ENCODE results near the gene TTC28.
"Not testable (repeated sequence)": the region's sequence is repeated elsewhere in the genome, so short reads cannot be mapped to it uniquely, and the experiment has no call there.

TTC28 gene

DNA sequence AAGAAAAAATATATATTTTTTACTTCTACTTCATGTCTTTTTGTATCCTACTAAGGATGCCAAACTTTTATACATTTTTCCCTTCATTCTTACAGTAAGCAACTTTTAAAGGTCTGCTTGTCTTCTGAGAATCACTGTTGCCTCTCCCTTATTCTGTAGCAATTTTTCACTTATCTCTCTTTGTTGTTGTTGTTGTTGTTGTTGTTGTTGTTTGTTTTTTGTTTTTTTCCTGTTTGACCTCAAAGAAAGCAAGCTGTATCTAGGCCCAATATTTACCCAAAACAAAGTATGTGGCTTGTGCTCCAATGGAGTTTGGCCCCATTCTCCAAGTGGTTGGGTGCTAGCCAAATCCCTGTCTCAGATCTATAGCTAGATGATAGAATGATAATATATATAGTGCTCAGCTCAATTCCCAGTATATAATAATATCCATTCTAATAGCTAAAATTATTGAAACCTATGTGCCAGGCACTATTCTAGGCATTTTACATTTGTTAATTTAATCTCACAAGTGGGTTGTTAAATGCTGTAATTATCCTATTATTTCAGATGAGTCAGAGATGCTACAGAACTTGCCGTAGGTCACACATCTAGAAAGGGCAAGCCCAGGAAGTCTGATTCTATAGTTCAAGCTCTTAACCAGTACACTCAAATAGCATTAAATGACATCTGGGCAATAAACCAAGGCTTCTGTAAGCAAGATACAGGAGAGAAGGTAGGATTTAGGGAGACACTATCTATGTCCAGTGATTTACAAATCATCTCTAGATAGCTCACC lies 555.5 kb downstream of the TTC28 start:
- DNase-seq = no peak

DNA sequence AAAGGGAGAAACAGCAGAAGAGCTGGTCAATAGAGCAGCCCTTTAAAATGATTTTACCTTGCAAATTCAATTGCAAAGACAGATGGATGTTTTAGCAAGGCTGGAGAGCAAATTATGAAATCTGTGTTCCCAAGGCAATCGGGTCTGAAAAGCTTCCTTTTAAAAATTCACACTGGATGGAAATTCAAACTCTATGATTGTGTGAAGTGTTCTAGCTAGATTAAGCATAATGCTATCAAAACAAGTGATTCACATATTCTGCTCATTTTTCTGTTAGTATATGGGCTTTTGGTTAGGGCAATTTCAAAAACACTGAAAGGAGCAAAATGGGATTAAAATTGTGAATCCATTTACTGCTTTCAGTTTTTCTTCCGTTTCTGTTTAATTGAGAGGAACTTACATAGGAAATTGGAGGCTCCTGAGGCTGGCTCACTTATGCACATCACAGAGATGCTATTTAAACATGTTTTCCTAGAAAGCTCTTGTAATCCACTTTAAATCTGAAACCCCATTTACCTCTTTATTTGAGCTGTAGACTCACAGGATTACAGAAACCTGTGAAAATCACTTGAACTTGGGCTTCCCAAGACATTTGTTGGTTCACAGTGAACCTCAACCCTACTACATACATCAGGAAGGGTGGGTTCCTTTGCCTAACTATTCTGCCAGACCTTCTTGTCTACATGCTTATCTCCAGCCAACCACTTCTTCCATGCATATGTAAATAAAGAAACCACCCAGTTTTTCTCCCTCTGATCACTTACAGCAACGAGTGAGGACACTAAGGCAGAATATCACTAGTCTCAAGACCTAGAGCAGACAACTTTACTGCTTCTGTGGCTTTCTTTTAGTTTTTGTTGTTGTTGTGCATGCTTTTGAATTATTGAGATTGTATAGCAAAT lies 558.7 kb downstream of the TTC28 start:
- DNase-seq = no peak

DNA sequence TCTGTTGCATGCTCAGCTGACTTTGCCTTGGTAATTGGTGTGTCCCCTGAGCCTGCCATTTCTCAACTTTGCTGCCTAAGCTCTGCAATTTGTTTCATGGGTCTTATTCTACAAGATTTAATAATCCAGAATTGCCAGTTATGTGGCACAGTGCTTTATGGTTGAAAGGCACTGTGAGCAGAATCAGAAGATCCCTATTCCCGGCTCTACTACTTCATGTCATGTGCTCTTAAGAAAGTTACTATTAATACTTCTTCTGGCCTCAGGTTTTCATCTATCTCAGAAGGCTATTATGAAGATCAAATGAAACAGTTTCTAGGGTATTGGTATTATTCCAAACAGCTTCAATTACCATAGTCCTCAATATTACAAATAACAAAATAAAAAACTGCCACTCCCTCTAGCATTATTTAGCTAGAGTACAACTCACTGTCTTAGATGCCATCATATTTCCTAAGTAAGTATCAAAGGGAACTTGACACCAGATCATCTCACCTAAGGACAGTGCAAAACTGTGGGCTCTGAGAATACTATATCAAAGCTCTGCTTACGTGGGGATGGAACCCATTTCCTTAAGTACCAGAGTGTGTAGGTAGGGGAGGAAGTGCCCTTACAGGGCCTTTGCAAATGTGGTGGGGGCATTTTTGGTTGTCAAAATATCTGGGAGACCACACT lies 560.5 kb downstream of the TTC28 start:
- DNase-seq = no peak

DNA sequence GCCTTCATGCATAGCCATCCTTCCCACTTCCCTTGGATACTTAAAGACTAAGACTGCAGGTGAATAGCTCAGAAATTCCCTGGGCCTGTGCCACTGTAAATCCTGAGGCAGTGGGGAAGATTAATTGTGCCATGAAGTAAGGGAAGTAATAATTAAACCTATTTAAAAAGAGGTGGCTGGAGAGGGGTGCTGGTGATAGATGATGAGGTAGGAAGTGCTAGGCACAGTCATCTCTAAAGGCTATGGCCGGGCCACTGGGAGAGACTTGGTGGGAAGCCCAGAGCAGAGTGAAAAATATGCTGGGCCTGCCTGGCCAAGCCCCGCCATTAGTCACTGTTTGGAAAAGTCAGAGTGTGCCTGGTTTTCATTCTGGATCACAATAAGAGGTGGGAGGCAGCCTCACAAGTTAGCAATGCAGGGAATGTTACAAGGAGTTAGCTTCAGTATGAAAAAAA lies 563.4 kb downstream of the TTC28 start:
- no peak for DNase-seq

DNA sequence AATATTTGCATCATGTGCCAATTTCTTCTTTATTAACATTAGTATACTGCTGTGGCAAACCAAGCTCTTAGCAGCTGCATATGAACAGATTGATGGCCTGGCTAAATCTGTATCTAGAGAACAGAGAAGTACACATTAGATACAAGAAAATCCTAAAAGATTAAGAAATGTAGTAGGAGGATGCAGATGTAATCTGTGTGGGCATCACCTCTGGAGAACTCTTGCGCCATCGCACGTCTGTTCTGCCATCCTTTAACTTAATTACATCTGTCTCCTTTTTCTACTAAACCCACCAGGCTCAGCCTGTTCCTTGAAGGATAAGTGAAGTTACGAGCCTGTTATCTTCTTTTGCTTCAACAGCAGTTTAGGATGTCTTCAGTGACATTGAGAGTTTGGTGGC lies 564.2 kb downstream of the TTC28 start:
- no peak for DNase-seq

DNA sequence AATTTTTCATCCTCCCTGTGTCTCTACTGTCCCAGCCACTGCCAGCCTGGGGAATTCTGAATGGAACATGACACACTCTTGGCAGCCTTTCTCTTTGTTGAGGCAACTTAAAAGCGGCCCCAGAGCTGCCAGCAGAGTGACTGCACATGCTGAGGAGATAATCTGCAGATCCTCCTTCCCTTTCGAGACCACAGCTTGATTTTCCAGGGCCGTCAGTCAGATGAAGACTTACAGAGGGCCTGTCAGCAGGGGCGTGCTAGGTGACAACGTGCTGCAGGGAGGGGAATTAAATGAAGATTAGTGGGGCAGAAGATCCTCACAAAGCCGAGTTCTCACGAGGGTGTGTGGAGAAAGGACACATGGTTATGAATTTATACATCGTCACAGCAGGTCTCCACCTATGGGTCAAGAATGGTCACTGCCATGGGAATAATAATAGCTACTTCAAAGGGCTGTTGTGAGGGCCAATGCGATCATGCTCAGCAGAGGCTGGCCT lies 567.0 kb downstream of the TTC28 start:
- DNase-seq = no peak

DNA sequence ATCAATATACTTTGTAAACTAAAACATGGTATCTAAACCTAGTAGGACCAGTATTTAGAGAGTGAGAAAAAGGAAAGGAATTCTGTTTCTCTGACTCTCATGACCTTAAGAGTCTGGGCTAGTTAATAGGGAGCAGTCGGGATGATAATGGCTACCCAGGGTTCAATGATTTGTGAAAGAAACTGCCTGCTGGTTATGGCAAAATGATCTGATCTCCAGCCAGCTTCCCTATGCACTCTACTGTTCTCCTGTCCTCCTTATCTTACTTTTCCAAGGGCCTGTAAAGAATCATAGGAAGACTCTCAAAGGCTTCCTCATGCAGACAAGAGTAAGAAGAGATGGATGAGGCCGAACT lies 567.5 kb downstream of the TTC28 start:
- DNase-seq = no peak

DNA sequence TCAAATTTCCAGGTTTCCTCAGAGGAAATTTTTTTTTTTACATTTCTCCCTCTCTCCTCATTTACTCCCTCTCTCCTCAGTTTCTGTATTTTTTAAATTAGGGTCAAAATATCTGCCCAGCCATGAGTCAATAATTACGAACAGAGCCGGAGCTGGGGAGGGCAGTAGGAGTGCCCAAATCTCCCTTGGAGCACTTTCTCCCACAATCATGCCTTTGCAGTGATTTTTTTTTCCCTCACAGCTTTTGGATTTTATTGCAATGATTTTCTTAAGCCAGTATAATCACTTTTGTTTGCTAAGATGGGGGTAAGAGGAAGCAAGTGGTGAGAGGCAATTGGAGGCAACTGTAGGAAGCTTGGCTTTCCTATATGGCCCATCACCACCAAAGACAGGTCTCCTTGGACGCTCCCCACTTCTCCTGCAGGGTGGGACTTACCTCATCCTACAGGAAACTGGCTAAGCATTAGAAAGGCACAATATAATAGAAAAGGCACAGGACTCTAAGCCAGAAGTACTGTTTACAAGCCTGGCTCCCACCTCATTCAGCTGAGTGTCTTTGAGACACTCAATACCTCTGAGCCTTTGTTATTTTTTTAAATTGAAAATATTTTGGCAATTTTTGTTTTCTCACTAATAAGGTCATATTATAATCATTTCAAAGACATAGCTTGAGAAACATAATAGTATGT lies 568.0 kb downstream of the TTC28 start:
- no peak for DNase-seq

DNA sequence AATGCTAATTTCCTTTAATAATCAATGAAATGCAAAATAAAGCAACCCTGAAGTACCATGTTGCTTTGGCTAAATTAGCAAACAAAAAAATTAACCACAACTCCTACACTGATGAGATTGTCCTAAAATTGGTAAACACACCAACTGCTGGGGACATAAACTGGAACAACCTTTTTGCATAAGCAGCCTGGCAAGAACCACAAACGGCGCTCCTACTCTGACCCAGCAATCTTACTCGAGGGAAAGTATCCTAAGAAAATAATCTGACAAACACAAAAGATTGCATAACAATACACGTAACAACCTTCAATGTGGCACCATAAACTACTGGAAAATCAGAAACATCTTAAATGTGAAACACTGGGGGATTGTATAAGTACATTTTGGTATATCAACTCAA lies 570.8 kb downstream of the TTC28 start:
- DNase-seq = no peak

DNA sequence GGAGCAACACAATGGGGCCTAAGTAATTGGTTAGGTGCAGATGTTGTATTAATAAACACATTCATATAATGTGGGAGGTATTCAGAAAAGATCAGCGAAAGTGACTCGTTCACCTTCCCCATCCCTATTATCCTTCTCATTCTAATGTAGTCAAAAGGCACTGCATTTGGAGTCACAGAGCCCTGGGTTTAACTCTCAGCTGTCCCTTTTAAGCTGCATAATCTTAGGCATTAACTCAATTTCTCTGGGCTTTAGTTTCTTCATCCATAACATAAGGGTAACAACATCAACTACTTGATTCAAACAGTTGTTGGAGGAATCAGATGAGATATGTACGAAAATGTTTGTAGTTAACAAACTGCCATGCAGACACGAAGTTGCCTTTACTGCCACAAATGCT lies 573.0 kb downstream of the TTC28 start:
- no peak for DNase-seq

DNA sequence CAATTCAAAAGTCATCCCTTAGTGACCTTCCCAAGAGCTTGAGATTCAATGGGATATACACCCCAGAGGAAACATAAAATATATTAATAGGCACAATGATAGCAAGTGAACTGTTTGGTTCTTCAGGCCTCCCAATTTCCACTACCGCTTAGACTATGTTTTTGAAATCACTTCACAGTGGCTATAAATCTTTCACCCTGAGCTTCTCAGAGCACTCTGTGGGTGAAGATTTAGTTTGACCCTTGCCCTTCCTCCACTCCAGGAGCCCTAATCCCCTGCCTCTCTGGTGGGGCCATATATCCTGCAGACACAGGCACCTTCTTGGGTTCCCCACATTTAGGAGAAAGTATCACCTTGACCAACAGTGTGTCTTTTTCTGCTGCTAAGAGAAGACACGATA lies 573.7 kb downstream of the TTC28 start:
- DNase-seq = no peak

DNA sequence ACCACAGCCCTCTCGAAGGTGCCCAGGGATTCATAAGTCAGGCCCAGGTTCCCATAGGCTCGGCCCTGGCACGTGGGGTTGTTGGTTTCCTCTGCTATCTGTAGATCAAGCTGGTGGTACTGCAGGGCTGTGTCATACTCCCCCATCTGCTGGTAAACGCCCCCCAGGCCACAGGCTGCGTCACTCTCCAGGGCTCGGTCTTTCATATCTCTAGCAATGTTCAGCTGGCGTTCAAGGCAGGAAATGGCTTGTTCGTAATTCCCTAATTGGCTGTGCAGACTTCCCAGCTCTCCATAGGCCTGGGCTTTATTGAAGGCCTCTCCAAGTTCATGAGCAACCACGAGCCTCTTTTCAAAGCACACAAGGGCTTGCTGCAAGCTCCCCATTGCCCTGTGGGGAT lies 574.2 kb downstream of the TTC28 start:
- no peak for DNase-seq

DNA sequence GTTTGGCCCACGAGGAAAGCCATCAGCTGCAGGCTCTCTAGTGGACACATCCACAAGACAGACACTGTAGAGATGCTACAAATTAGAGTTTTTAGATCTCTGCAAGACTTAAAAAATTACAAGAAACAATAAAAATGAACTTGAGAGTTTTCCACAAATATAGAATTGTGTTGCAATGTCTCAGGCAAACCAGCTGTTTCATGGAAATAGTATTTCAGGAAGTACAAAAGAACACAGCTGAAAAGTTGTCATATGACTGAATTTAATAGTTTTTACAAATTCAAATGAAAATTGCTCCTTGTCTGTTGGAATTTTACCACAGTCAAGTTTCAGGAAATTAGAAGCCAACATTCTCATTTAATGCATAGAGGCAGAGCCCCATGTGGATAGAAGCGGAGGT lies 576.0 kb downstream of the TTC28 start:
- DNase-seq = no peak

DNA sequence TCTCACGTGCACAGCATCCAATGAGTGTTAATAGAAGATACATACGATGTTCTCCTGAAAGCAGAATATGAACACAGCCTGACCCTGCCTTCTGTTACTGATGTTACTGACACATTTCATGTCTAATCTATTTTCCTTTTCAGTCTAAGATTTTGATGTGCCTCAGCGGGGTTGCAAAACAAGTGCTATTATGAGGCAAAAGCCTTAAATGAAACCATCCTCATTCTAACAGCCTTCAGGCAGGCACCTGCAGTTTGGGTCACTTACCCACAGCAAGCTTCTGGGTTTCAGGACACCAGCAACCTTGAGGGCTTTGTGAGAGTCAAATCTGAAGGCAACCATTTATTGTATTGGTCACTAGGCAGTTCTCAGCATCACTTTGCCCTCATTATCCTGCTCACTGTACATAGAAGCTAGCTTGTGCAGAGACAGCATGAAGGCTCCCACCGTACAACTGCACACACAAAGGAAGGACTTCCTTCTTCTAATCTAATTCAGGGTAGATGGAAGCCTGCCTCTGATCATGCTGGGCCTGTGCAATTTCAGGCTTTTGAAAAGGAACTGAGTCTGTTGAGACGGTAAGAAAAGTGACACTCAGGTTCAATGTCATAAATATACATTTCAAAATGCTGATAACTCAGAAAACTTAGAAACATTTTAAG lies 577.4 kb downstream of the TTC28 start:
- no peak for DNase-seq

DNA sequence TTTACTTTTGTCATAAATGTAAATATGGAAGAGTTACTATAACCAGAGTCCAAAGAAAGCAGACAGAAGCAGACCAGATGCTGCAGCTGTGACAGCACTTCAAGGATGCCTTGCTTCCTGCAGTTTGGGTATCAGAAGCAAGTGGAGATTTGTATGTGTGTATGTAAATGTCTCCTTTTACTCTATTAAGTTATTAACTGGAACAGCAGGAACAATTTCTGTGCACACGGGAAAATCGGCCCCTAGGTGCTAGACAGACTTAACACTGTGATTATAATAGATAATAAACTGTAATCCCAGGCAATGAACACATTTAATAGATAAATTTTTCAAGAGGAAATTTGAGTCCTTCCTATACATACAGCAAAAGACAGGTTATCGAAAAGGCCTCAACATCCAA lies 582.0 kb downstream of the TTC28 start:
- no peak for DNase-seq

DNA sequence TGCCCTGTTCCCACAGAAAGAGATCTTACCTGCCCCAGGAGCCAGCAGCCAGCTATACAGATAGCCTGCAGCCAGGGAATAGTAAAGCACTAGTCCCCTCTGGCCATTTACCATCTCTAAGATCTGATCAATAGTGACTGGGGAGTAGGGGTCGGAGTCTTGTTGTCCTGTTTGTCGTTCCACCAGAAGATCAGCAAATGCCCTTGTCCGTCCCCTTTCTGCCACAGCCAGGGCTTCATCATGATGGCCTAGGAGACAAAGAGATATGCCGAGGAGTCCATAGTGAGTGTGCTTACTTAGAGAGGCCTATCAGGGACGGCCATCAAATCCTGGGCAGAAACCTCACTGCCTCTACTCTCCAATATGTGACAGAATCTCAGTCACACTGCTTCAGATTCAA lies 583.5 kb downstream of the TTC28 start:
- DNase-seq = no peak

DNA sequence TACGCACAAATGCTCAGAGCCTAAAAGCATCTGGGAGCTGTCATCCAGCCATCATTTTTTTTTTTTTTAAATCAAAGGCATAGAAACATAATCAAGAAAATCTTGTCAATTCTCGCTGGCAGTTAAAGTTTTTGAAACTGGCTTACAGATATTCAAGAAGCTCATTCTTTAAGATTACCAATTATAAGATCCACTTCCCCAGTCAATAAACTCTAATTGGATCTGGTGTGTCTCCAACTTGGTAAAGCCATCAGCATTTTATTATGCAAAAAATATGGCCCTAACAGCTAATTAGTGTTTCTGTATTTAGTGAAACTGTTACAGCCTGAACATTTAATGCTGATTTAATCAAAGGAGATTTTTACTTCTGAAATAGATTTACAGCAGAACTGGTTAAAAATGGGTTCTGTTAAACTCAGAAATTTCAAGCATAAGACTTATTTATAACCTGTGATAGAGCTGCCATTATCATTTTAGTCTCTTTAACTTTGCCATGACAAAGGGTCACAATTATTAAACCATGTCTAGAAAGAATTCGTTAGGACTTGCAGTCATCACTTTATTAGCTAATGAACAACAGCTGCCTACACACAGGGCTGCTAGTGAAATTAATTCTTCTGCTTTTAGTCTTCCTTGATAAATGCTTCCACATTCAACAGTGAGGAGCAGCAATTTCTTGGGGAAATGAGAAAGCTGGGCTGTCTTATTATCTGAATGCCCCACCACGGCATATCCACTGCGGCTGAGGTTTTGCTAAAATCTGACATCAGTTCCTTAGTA lies 584.1 kb downstream of the TTC28 start:
- no peak for DNase-seq

DNA sequence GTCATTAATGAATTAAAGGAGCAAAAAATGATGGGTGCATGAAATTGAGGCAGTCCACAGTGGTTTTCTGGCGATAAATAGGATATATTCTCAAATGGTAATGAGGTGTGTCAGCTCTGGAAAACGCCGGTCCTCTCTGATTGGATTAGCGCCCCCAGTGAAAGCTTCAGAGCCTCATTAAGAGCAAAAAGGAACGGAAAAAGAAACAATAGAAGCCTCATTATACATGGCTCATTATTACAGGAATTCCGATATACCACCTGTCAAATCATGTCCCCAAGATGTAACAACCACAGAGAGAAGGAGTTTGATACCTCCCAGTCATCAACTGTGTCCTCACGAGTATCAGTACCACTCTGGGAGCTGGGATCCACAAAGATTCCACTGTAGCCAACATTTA lies 584.9 kb downstream of the TTC28 start:
- DNase-seq = no peak

DNA sequence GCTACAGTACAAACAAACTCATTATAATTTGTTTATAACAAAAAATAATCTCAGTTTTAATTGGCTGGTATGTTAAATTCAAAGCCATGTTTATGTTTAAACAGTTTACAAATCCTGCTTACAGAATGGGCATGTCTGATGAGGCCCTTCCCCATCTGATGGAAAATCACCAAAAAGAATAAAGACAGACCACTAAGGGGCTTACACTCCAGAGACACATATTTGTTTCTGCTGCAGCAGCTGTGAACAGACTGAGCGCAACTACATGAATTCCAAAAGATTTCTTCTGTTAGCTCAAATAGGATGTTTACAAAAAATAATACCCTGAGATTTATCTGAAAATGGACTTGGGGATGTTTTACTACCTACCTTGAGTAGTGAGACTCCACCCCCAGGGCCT lies 585.9 kb downstream of the TTC28 start:
- DNase-seq = no peak

DNA sequence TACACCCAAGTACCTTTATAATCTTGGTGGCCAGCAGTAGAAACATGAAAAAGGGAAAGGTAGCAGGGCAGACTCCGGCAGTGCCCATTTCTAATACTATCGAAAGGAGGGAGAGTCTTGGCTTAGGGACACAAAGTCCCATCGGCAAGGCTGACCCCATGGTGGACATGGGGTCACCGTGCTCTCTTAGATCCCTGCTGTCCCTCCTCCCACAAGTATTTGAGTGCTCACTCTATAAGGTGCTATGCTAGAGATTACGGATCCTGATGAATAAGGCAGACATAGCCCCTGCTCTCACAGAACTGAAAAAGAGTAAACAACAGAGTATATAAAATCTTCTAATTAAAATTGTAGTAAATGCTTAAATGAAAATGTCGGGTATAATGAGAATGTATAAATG lies 588.2 kb downstream of the TTC28 start:
- DNase-seq = no peak

DNA sequence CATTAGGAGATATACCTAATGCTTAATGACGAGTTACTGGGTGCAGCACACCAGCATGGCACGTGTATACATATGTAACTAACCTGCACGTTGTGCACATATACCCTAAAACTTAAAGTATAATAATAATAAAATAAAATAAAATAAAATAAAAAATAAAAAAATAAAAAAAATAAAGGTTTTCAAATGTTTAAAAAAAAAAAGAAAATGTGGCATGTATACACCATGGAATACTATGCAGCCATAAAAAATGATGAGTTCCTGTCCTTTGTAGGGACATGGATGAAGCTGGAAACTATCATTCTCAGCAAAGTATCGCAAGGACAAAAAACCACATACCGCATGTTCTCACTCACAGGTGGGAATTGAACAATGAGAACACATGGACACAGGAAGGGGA lies 590.1 kb downstream of the TTC28 start:
- not testable (repeated sequence) for DNase-seq
